ENCODE measurements around the gene SPTBN2.
"Not testable (repeated sequence)": the region's sequence is repeated elsewhere in the genome, so short reads cannot be mapped to it uniquely, and the experiment has no call there.

Gene SPTBN2

GRCh38 chr11:66739983-66740382 lies 11.0 kb upstream of the SPTBN2 start:
- Histone ChIP-seq H3K9me3 (no peaks in the 10 kb centered on the region), H3K27me3 (ENCODE audit: low read depth) (no peaks in the 10 kb centered on the region), H3K4me1 (peaks cover 20% of the 10 kb centered on the region), H3K36me3 (replicated peaks) (no peaks in the 10 kb centered on the region), H3K4me3 (no peak overlapping the region)
- in situ Hi-C loops (cut with MboI; ENCODE audit: low sequenced_read_pairs): no loop called here
- DNase-seq (ENCODE audit: low spot score in 2 of 2): peak in 1 of 2 experiments; percentile 25

DNA sequence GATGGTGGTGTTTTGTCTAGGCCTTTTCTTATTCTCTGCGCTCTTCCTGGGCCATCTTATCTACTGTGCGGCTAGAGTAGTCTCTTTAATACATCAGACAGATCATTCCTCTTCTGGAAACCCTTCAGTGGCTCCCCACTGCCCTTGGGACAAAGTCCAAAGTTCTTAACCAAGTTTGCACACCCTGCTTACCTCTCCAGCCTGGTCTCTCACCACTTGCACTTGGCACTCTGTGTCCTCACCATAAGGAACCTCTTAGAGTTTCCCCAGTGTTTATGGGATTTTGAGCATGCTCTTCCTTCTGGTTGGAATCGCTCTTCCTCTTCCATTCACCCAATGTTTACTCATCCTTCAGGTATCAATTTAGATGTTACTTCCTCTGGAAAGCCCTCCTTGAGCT lies 5.2 kb upstream of the SPTBN2 start:
- Histone ChIP-seq H3K36me3 (replicated peaks) (no peaks in the 10 kb centered on the region), H3K4me3 (no peak overlapping the region), H3K9me3 (no peaks in the 10 kb centered on the region), H3K4me1 (peaks cover 7% of the 10 kb centered on the region), H3K27me3 (ENCODE audit: low read depth) (no peaks in the 10 kb centered on the region)
- in situ Hi-C loops (cut with MboI; ENCODE audit: low sequenced_read_pairs): no loop called here
- DNase-seq (ENCODE audit: low spot score in 2 of 2): no peak

- no peak for DNase-seq (ENCODE audit: low spot score in 2 of 2)
- peaks cover 21% of the 10 kb centered on the region for H3K4me1 ChIP-seq
- peaks cover 9% of the 10 kb centered on the region for H3K36me3 ChIP-seq (replicated peaks)
- H3K27me3 ChIP-seq (ENCODE audit: low read depth): no peaks in the 10 kb centered on the region
- in situ Hi-C loops (cut with MboI; ENCODE audit: low sequenced_read_pairs): no loop called here
- no peaks in the 10 kb centered on the region for H3K9me3 ChIP-seq
- no peak overlapping the region for H3K4me3 ChIP-seq
These were observed 431 bp upstream of the SPTBN2 start for GRCh38 chr11:66729447-66729846.

GRCh38 chr11:66728038-66728692 lies 851 bp downstream of the SPTBN2 start:
- peak overlapping the region; percentile 65 for H3K4me3 ChIP-seq
- DNase-seq (ENCODE audit: low spot score in 2 of 2): peak; percentile 22 to 66

GRCh38 chr11:66727282-66728037 lies 1.6 kb downstream of the SPTBN2 start:
- H3K27me3 ChIP-seq (ENCODE audit: low read depth): no peaks in the 10 kb centered on the region
- peak; percentile 32 to 60 for DNase-seq (ENCODE audit: low spot score in 2 of 2)
- in situ Hi-C loops (cut with MboI; ENCODE audit: low sequenced_read_pairs): no loop called here
- H3K9me3 ChIP-seq: no peaks in the 10 kb centered on the region
- peaks cover 9% of the 10 kb centered on the region for H3K36me3 ChIP-seq (replicated peaks)
- H3K4me3 ChIP-seq: peak overlapping the region; percentile 65
- peaks cover 26% of the 10 kb centered on the region for H3K4me1 ChIP-seq

More at GRCh38 chr11:66728038-66728692, 851 bp downstream of the SPTBN2 start:
- H3K4me1 ChIP-seq: peaks cover 26% of the 10 kb centered on the region
- no peaks in the 10 kb centered on the region for H3K9me3 ChIP-seq
- in situ Hi-C loops (cut with MboI; ENCODE audit: low sequenced_read_pairs): no loop called here
- peaks cover 9% of the 10 kb centered on the region for H3K36me3 ChIP-seq (replicated peaks)
- H3K27me3 ChIP-seq (ENCODE audit: low read depth): no peaks in the 10 kb centered on the region

DNA sequence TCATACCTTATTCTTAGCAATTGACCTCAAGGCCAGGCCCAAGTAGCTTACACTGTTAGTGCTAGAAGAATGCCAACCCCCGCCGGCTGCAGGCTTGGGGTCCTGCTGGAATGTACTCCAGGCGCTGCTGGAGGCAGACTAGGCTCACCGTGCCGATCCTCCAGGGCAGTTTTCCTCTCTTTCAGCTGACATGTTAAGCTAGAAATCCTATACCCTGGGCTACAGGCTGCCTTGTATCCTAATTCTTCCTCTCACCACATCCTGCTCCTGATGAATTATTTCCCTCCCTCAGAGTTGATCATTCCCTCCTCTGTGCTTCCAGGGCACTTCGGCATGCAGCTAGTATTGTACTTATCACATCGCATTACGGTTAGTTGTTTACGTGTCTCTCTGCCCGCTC lies 3.4 kb downstream of the SPTBN2 start:
- H3K4me1 ChIP-seq: peaks cover 26% of the 10 kb centered on the region
- in situ Hi-C loops (cut with MboI; ENCODE audit: low sequenced_read_pairs): no loop called here
- H3K9me3 ChIP-seq: no peaks in the 10 kb centered on the region
- H3K4me3 ChIP-seq: no peak overlapping the region
- H3K27me3 ChIP-seq (ENCODE audit: low read depth): no peaks in the 10 kb centered on the region
- H3K36me3 ChIP-seq (replicated peaks): peaks cover 15% of the 10 kb centered on the region
- no peak for DNase-seq (ENCODE audit: low spot score in 2 of 2)

DNA sequence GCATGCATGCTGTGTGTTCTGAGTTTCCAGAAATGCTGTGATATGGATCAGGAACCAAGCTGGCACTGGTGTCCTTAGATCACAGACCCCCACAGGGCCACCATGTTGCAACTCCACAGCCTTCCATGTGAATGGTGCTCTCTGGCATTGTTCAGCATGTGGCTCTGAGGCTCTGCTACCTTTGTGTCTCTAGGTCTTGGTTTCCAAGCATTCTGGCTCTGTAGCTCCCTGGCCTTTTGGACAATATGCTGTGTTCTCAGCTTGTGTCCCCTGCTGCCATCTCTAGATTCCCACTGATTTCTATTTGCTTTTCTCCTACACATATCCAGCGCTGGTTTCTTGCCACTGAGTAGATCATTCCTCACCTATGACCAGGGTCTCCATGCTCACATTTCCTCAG lies 3.9 kb downstream of the SPTBN2 start:
- no peak for DNase-seq (ENCODE audit: low spot score in 2 of 2)
- H3K27me3 ChIP-seq (ENCODE audit: low read depth): no peaks in the 10 kb centered on the region
- no peaks in the 10 kb centered on the region for H3K9me3 ChIP-seq
- H3K4me1 ChIP-seq: peaks cover 26% of the 10 kb centered on the region
- H3K36me3 ChIP-seq (replicated peaks): peaks cover 19% of the 10 kb centered on the region
- in situ Hi-C loops (cut with MboI; ENCODE audit: low sequenced_read_pairs): no loop called here
- H3K4me3 ChIP-seq: no peak overlapping the region

- Histone ChIP-seq H3K36me3 (replicated peaks) (peaks cover 29% of the 10 kb centered on the region), H3K4me1 (peaks cover 26% of the 10 kb centered on the region)
- in situ Hi-C loops (cut with MboI; ENCODE audit: low sequenced_read_pairs); H3K27me3 ChIP-seq (ENCODE audit: low read depth); H3K4me3 ChIP-seq; DNase-seq (ENCODE audit: low spot score in 2 of 2); H3K9me3 ChIP-seq: not testable (repeated sequence)
These were observed 4.8 kb downstream of the SPTBN2 start for GRCh38 chr11:66724167-66724566.

DNA sequence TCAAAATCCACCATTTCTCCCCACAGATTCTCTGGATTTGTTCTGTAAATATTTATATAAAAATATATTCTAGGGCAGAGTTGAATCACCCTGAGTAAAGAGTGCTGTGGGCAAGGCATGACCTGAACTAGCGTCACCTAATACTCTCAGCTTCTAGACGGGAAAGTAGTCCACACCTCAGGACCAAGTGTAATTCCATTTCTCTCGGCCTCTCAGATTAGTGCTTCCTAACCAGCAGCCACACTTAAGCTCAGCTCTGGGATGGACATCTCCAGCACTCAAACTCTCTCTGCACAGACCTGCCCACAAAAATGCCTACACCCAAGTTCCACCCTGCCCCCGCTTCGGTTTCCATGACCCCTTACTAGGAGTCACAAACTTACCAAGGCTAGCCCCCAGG lies 5.3 kb downstream of the SPTBN2 start:
- Histone ChIP-seq H3K4me3 (no peak overlapping the region), H3K36me3 (replicated peaks) (peaks cover 34% of the 10 kb centered on the region), H3K27me3 (ENCODE audit: low read depth) (no peaks in the 10 kb centered on the region), H3K9me3 (no peaks in the 10 kb centered on the region), H3K4me1 (peaks cover 23% of the 10 kb centered on the region)
- in situ Hi-C loops (cut with MboI; ENCODE audit: low sequenced_read_pairs): no loop called here
- DNase-seq (ENCODE audit: low spot score in 2 of 2): no peak

DNA sequence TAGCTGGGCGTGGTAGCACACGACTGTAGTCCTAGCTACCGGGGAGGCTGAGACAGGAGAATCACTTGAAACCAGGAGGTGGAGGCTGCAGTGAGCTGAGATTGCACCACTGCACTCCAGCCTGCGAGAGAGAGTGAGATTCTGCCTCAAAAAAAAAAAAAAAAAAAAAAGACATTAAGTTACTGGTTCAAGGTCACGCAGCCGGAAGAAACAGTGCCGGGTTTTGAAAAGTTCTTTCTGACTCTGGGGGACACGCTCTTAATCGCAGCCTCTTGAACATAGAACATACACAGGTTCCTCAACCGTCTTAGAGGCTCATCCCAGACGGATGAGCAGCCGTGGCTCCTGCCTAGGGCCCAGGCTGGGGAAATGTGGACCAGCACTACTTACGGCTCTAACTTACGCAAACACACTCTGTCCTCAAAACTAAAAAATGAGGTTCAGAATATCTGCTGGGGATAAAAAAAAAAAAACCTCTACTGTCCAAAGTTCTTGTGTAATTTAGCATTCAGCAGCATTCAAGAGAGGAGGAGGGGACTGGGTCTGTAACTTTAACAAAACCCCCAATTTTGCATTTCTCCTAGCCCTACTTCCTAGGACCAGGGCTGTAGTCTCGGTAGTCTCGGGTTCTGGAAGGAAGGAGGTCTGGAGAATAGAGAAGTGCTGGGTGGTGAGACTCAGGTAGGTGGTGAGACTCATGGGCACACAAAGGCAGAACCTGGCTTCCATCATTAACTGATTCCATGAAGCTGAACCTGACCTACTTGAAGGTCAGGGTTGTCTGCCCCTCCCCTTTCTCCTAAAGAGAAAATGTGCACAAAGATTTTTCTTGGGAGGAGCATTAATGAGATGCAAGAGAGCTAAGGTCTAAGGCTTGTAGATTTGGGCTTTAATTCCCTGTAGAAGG lies 6.0 kb downstream of the SPTBN2 start:
- peaks cover 19% of the 10 kb centered on the region for H3K4me1 ChIP-seq

DNA sequence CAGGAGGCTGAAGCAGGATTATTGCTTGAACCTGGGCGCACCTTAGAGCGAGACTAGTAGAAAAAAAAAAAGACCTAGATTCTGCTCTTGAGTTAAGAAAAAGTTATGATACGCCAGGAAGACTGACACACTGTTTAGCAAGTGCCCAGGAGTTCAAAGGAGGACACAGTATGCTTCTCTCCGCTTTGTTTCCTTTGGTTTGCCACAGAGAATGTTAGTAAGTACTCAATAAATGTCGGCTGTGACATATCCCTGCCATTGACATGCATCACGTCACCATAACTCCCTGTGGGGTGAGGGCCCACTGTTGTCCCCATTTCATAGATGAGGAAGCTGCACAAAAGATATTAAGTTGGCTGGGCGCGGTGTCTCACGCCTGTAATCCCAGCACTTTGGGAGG lies 7.1 kb downstream of the SPTBN2 start:
- in situ Hi-C loops (cut with MboI; ENCODE audit: low sequenced_read_pairs): no loop called here
- peaks cover 36% of the 10 kb centered on the region for H3K36me3 ChIP-seq (replicated peaks)
- no peak for DNase-seq (ENCODE audit: low spot score in 2 of 2)
- H3K9me3 ChIP-seq: no peaks in the 10 kb centered on the region
- H3K27me3 ChIP-seq (ENCODE audit: low read depth): no peaks in the 10 kb centered on the region
- no peak overlapping the region for H3K4me3 ChIP-seq
- peaks cover 19% of the 10 kb centered on the region for H3K4me1 ChIP-seq

More for the DNA sequence above, 6.0 kb downstream of the SPTBN2 start:
- in situ Hi-C loops (cut with MboI; ENCODE audit: low sequenced_read_pairs): no loop called here
- no peaks in the 10 kb centered on the region for H3K27me3 ChIP-seq (ENCODE audit: low read depth)
- H3K4me3 ChIP-seq: no peak overlapping the region
- H3K36me3 ChIP-seq (replicated peaks): peaks cover 36% of the 10 kb centered on the region
- no peak for DNase-seq (ENCODE audit: low spot score in 2 of 2)
- no peaks in the 10 kb centered on the region for H3K9me3 ChIP-seq

- Histone ChIP-seq H3K4me3 (no peak overlapping the region), H3K4me1 (peaks cover 10% of the 10 kb centered on the region), H3K27me3 (ENCODE audit: low read depth) (no peaks in the 10 kb centered on the region), H3K9me3 (no peaks in the 10 kb centered on the region), H3K36me3 (replicated peaks) (peaks cover 36% of the 10 kb centered on the region)
- in situ Hi-C loops (cut with MboI; ENCODE audit: low sequenced_read_pairs): no loop called here
- no peak for DNase-seq (ENCODE audit: low spot score in 2 of 2)
These were observed 8.0 kb downstream of the SPTBN2 start for GRCh38 chr11:66720899-66721470.

DNA sequence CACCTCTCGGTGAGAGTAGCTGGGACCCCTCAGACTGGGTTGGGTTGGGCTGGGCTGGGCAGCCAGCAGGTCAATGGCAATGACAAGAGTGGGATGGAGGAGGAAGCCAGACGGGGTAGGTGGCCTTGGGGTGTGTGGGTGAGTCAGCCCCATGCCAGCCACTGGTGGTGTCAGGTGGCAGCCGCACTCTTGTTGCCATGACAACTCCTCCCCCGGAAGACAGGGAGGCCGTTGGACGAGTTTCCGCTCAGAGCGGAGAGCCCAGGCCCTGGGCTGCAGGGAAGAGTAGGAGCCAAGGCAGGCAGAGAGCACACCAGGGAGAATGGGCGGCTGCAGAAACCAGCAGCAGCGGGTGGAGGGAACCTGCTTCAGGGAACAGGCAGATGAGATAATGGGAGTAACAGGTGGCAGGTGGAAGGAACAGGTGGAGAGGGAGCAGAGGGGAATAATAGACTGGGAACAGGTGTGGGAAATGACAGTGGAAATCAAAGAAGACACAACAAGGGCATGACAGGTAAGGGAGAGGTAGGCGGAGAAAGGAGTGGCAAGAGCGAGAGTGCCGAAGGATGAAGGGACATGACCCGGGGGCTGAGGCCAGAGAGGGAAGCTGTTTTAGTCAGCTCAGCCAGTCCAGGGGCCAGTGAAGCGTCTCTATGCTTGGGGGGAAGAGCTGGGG lies 8.7 kb downstream of the SPTBN2 start:
- DNase-seq (ENCODE audit: low spot score in 2 of 2): no peak

More for the DNA sequence above, 8.7 kb downstream of the SPTBN2 start:
- peaks cover 38% of the 10 kb centered on the region for H3K36me3 ChIP-seq (replicated peaks)
- H3K4me3 ChIP-seq: no peak overlapping the region
- peaks cover 5% of the 10 kb centered on the region; the same call in 1 of the 2 replicates for H3K4me1 ChIP-seq
- in situ Hi-C loops (cut with MboI; ENCODE audit: low sequenced_read_pairs): no loop called here
- no peaks in the 10 kb centered on the region for H3K9me3 ChIP-seq
- no peaks in the 10 kb centered on the region for H3K27me3 ChIP-seq (ENCODE audit: low read depth)
